ENCODE measurements around the gene UBE4A. TPM values are rescaled to one million over a fixed set of nuclear protein-coding genes. Genes with fewer than 3 reads are reported as not detected.
A peak's percentile ranks its signal among the peaks of the same experiment; 100 is the strongest.

The UBE4A gene
- total and polyA plus RNA-seq, 2 experiments from 2014 or later, result 11.8 to 42.2 TPM

DNA sequence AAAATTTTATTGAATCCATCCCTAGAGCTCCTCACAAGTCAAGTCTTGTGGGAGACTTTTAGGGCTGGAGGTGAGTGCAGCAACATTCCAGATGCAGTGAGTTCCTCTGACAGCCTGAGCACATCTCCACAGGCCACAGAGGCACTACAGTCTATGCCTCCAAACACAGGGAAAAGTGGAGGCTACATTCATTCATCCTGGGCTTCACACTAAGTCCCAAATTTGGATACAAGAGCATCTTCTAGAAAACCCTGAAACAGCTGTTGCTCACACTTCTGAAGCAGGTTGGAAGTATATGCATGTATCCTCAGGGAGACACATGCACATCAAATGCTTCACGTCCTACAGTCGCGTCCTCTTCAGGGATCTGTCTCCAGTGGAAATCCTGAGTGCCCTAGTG is 18.1 kb upstream of the UBE4A start:
- no peak overlapping the region for H3K4me3 Mint-ChIP-seq
- no peaks in the 10 kb centered on the region for H3K79me2 ChIP-seq (replicated peaks; ENCODE audit: insufficient read depth)
- no peaks in the 10 kb centered on the region for H3K36me3 Mint-ChIP-seq (ENCODE audit: low read depth)
- no peaks in the 10 kb centered on the region for H3K9me2 ChIP-seq (ENCODE audit: insufficient read depth)
- no peaks in the 10 kb centered on the region for H3K4me1 ChIP-seq (ENCODE audit: insufficient read depth)
- H3K27ac ChIP-seq (ENCODE audit: low read depth), result no peak overlapping the region
- H3K4me1 Mint-ChIP-seq, result no peaks in the 10 kb centered on the region
- no peak for ATAC-seq
- peaks cover 10% of the 10 kb centered on the region for H3K27me3 Mint-ChIP-seq (ENCODE audit: insufficient read depth, low read depth, poor library complexity)
- H2AFZ ChIP-seq, result no peak overlapping the region
- H4K20me1 ChIP-seq (replicated peaks; ENCODE audit: insufficient read depth), result no peaks in the 10 kb centered on the region
- no peak overlapping the region for H3K4me2 ChIP-seq
- no peaks in the 10 kb centered on the region for H3K36me3 ChIP-seq (ENCODE audit: insufficient read depth)
- no peak overlapping the region for H3K4me3 ChIP-seq
- no peaks in the 10 kb centered on the region for H3K27me3 ChIP-seq (ENCODE audit: insufficient read depth)
- no peak overlapping the region for H3K27ac Mint-ChIP-seq
- DNase-seq (ENCODE audit: low spot score), result no peak
- H3K9me3 Mint-ChIP-seq, result no peaks in the 10 kb centered on the region; the same call in 2 of the 3 replicates
- TF ChIP-seq CTCF (conservative IDR thresholded peaks at IDR 0.05; ENCODE audit: low read depth in 2 of 2) (no peak), POLR2AphosphoS5 (IDR thresholded peaks at IDR 0.05; ENCODE audit: low read depth) (no peak)
- no peaks in the 10 kb centered on the region for H3F3A ChIP-seq (replicated peaks; ENCODE audit: low read depth)

DNA sequence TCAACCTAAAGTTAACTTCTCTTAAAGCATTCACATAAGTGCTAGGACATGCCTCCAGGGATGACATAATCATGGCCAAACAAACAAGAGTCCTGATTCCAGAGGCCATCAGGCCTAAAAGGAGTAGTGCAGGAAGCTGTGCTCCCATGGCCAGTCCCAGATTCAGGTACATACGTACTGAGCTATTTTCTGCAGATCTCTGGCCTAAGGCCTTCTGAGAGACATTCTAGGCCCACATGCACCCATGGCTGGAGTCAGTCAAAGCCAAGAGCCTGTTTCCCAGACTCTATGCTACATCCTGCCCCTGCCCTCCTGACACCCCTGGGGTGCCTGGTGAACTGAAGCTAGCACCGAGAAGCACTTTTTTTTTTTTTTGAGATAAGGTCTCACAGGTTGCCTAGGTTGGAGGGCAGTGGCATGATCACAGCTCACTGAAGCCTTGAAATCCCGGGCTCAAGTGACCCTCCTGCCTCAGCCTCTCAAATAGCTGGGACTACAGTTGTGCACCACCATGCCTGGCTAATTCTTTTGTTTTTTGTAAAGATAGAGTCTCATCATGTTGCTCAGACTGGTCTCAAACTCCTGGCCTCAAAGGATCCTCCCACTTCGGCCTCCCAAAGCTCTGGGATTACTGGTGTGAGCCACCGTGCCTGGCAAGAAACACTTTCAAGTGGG is 17.4 kb upstream of the UBE4A start:
- H3K27ac ChIP-seq (ENCODE audit: low read depth), result no peak overlapping the region
- ATAC-seq, result no peak
- H3K9me3 Mint-ChIP-seq, result no peaks in the 10 kb centered on the region; the same call in 2 of the 3 replicates

More for the DNA sequence above, 17.4 kb upstream of the UBE4A start:
- no peaks in the 10 kb centered on the region for H3K36me3 Mint-ChIP-seq (ENCODE audit: low read depth)
- Histone ChIP-seq H3K4me3 (no peak overlapping the region), H2AFZ (0 out of 2 replicates have a peak overlapping the region, but pooled peaks have one; percentile 72), H3K79me2 (replicated peaks; ENCODE audit: insufficient read depth) (no peaks in the 10 kb centered on the region), H3K4me2 (no peak overlapping the region), H3K4me1 (ENCODE audit: insufficient read depth) (no peaks in the 10 kb centered on the region), H3F3A (replicated peaks; ENCODE audit: low read depth) (no peaks in the 10 kb centered on the region), H3K9me2 (ENCODE audit: insufficient read depth) (no peaks in the 10 kb centered on the region), H4K20me1 (replicated peaks; ENCODE audit: insufficient read depth) (no peaks in the 10 kb centered on the region), H3K27me3 (ENCODE audit: insufficient read depth) (no peaks in the 10 kb centered on the region), H3K36me3 (ENCODE audit: insufficient read depth) (no peaks in the 10 kb centered on the region)
- H3K4me3 Mint-ChIP-seq, result no peak overlapping the region
- H3K27me3 Mint-ChIP-seq (ENCODE audit: insufficient read depth, low read depth, poor library complexity), result peaks cover 7% of the 10 kb centered on the region
- H3K27ac Mint-ChIP-seq, result no peak overlapping the region
- no peaks in the 10 kb centered on the region for H3K4me1 Mint-ChIP-seq
- DNase-seq (ENCODE audit: low spot score), result no peak
- TF ChIP-seq ZNF462 (CRISPR knock-in tag; IDR thresholded peaks at IDR 0.05), result no peak
- no peak for TF ChIP-seq STAT1 (IDR thresholded peaks at IDR 0.05; ENCODE audit: unreplicated experiment)
- no peak for TF ChIP-seq POLR2AphosphoS5 (IDR thresholded peaks at IDR 0.05; ENCODE audit: low read depth)
- TF ChIP-seq ZNF114 (CRISPR knock-in tag; IDR thresholded peaks at IDR 0.05), result no peak
- no peak for TF ChIP-seq ZNF331 (CRISPR knock-in tag; IDR thresholded peaks at IDR 0.05; ENCODE audit: low read depth)
